Calu3 (cell line): ENCODE data around the gene SLC26A9. TPM values are rescaled to one million over a fixed set of nuclear protein-coding genes. Genes with fewer than 3 reads are reported as not detected.

ENCODE experiments used
- BruUV-seq: library from RNA; stranded (reverse); fragments of 400-500 nt; replicated peaks from 2 replicates; lab custom pipeline; 2021; lab: Mats Ljungman, UMichigan
- CTCF ChIA-PET: fragments of 300-600 bp; sonication (Branson Sonifier 250); formaldehyde crosslinking; loops from one replicate; lab custom pipeline; 2022; ENCODE audit warnings: antibody characterized with exemption; lab: Charles Lee
- DNase-seq: peaks from one replicate; pipeline ENCODE4 v3.0.0; 2022
- H3K27ac Mint-ChIP-seq: one replicate; pipeline ENCODE4 v1.8.0; 2022; ENCODE audit warnings: mixed read lengths; ENCODE audit not compliant: unreplicated experiment
- H3K27me3 Mint-ChIP-seq: one replicate; pipeline ENCODE4 v1.8.0; 2022; ENCODE audit warnings: mixed read lengths; ENCODE audit not compliant: unreplicated experiment
- H3K36me3 Mint-ChIP-seq: one replicate; pipeline ENCODE4 v1.8.0; 2022; ENCODE audit warnings: mild to moderate bottlenecking, moderate library complexity, mixed read lengths; ENCODE audit not compliant: insufficient read depth, unreplicated experiment
- H3K4me1 Mint-ChIP-seq: one replicate; pipeline ENCODE4 v1.8.0; 2022; ENCODE audit warnings: mild to moderate bottlenecking, low read depth, mixed read lengths; ENCODE audit not compliant: unreplicated experiment
- H3K4me3 Mint-ChIP-seq: one replicate; pipeline ENCODE4 v1.8.0; 2022; ENCODE audit warnings: mild to moderate bottlenecking, low read depth, moderate library complexity, mixed read lengths; ENCODE audit not compliant: unreplicated experiment
- H3K9me3 Mint-ChIP-seq: one replicate; pipeline ENCODE4 v1.8.0; 2022; ENCODE audit warnings: low read depth, mixed read lengths; ENCODE audit not compliant: unreplicated experiment
- CTCF ChIP-seq: fragments of 200-600 bp; IDR thresholded peaks from one replicate; pipeline ENCODE4 v1.8.0; 2022; ENCODE audit warnings: antibody characterized with exemption; ENCODE audit not compliant: unreplicated experiment
- intact Hi-C: fragments of 100-400 bp; cut with micrococcal nuclease; formaldehyde crosslinking; loops from one replicate; pipeline ENCODE4 v1.10.0; 2022; ENCODE audit not compliant: unreplicated experiment
- total RNA-seq: library from RNA; stranded (reverse); gene quantifications from 2 replicates; pipeline ENCODE4 v1.2.3, GENCODE V29; 2022

The SLC26A9 gene
- total RNA-seq, 1 experiment from 2014 or later: 7.6 TPM

DNA sequence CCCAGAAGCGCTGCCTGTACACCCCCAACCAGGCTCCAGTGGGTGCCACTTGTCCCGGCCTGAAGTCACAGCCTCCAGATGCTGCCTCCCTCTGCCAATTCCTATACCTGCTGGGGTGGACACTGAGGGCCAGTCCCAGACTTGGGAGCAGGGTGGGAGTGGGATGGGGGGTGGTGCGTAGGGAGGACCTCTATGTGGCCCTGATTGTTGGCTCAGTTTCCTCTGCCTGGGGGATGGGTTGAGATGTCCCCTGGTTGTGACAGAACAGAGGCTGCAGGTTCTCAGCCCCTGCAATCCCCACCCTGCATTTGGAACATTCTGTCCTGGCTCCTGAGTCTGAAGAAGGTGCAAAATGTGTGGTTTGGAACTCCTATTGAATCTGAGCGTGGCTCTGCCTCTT, 32.8 kb upstream of the SLC26A9 start:
- H3K4me1 Mint-ChIP-seq: peaks cover 25% of the 10 kb centered on the region
- CTCF ChIA-PET: interaction anchor here (1.4 to 4.9 kb wide), 5 partner anchors 46 to 184 kb away, joined by 4 to 294 read pairs (median 13); no protein-coding TSS in a partner anchor
- H3K36me3 Mint-ChIP-seq: no peaks in the 10 kb centered on the region
- no TSS peak for BruUV-seq
- no peak overlapping the region for H3K27ac Mint-ChIP-seq
- intact Hi-C loops: no loop called here
- DNase-seq: no peak
- no peak for TF ChIP-seq CTCF
- H3K9me3 Mint-ChIP-seq: peaks cover 17% of the 10 kb centered on the region
- H3K27me3 Mint-ChIP-seq: no peaks in the 10 kb centered on the region
- no peak overlapping the region for H3K4me3 Mint-ChIP-seq

DNA sequence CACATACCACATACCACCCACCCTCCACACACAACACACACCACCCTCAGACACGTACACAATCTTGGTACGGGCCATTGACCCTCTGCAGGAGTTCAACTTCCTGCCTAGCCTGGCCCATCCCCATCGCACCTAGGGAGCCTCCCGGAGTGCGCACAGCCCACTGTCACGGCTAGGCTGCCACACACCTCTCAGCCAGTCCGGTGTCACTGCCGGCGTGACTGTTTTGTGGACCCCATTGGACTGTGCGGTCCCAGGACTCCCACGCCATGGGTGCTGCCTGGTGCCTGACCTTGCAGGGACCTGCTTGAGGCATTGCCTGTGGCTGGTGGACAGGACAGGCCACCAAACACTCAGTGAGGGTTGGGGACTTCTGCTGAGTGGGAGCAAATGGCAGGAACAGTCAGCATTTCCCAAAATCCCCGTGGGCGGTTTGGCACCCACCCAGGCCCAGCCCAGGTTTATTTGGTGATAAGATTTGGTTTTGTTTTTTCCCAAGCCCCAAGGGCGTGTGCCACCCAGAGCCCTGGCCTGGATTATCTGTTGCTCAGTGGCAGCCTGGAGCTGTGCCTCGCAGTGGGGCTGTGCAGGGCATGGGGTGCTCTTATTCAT, 32.2 kb upstream of the SLC26A9 start:
- no peak overlapping the region for H3K4me3 Mint-ChIP-seq

GRCh38 chr1:205974712-205975111, 31.5 kb upstream of the SLC26A9 start:
- DNase-seq: no peak
- Mint-ChIP-seq H3K4me3 (no peak overlapping the region), H3K36me3 (no peaks in the 10 kb centered on the region), H3K27me3 (no peaks in the 10 kb centered on the region), H3K9me3 (peaks cover 17% of the 10 kb centered on the region), H3K27ac (no peak overlapping the region), H3K4me1 (peaks cover 31% of the 10 kb centered on the region)
- TF ChIP-seq CTCF: no peak
- no TSS peak for BruUV-seq
- CTCF ChIA-PET: no interaction called here
- intact Hi-C loops: no loop called here

More for the DNA sequence above, 32.2 kb upstream of the SLC26A9 start:
- TF ChIP-seq CTCF: no peak
- CTCF ChIA-PET: interaction anchor here (1.4 to 2.2 kb wide), 2 partner anchors 180 to 184 kb away, joined by 4 to 47 read pairs; no protein-coding TSS in a partner anchor
- no peak overlapping the region for H3K27ac Mint-ChIP-seq
- intact Hi-C loops: no loop called here
- no peaks in the 10 kb centered on the region for H3K27me3 Mint-ChIP-seq
- no TSS peak for BruUV-seq
- H3K36me3 Mint-ChIP-seq: no peaks in the 10 kb centered on the region
- DNase-seq: no peak
- peaks cover 17% of the 10 kb centered on the region for H3K9me3 Mint-ChIP-seq
- peaks cover 28% of the 10 kb centered on the region for H3K4me1 Mint-ChIP-seq

GRCh38 chr1:205973377-205974232, 30.3 kb upstream of the SLC26A9 start:
- H3K4me3 Mint-ChIP-seq: no peak overlapping the region
- no peak for TF ChIP-seq CTCF
- intact Hi-C loops: no loop called here
- H3K4me1 Mint-ChIP-seq: peaks cover 31% of the 10 kb centered on the region
- no peaks in the 10 kb centered on the region for H3K27me3 Mint-ChIP-seq
- peaks cover 17% of the 10 kb centered on the region for H3K9me3 Mint-ChIP-seq
- BruUV-seq: no TSS peak
- H3K27ac Mint-ChIP-seq: no peak overlapping the region
- CTCF ChIA-PET: no interaction called here
- no peaks in the 10 kb centered on the region for H3K36me3 Mint-ChIP-seq
- no peak for DNase-seq
